Immature natural killer cell (primary cell): Measurements from ENCODE around the gene CHRNB4. TPM values are rescaled to one million over a fixed set of nuclear protein-coding genes. Genes with fewer than 3 reads are reported as not detected.

Experiments
- DNase-seq, 3 donors: peaks; one replicate each; pipeline ENCODE4 v3.0.0; 2022; ENCODE audit warnings: mixed read lengths in 1 of 3
- H3K27ac Mint-ChIP-seq, 6 donors: one replicate each; pipeline ENCODE4 v1.8.0; 2020; ENCODE audit warnings: mixed read lengths in 6 of 6, mild to moderate bottlenecking in 5 of 6, inconsistent platforms in 4 of 6, moderate library complexity in 3 of 6
- H3K27me3 Mint-ChIP-seq, 3 donors: one replicate each; pipeline ENCODE4 v1.8.0; 2020 to 2021; ENCODE audit warnings: low read depth in 3 of 3, mild to moderate bottlenecking in 3 of 3, mixed read lengths in 3 of 3, moderate library complexity in 3 of 3, inconsistent platforms in 1 of 3
- H3K36me3 Mint-ChIP-seq, 3 donors: one replicate each; pipeline ENCODE4 v1.8.0; 2020; ENCODE audit warnings: mixed read lengths in 3 of 3, inconsistent platforms in 2 of 3, mild to moderate bottlenecking in 2 of 3
- H3K4me1 Mint-ChIP-seq, 2 donors: one replicate each; pipeline ENCODE4 v1.8.0; 2020; ENCODE audit warnings: inconsistent platforms in 2 of 2, mild to moderate bottlenecking in 2 of 2, mixed read lengths in 2 of 2, moderate library complexity in 1 of 2
- H3K4me3 Mint-ChIP-seq, 5 donors: one replicate each; pipeline ENCODE4 v1.8.0; 2020; ENCODE audit warnings: mild to moderate bottlenecking in 5 of 5, mixed read lengths in 5 of 5, inconsistent platforms in 3 of 5, moderate library complexity in 3 of 5
- H3K9me3 Mint-ChIP-seq, 6 donors: one replicate each; pipeline ENCODE4 v1.8.0; 2020; ENCODE audit warnings: mild to moderate bottlenecking in 6 of 6, mixed read lengths in 6 of 6, inconsistent platforms in 4 of 6, moderate library complexity in 3 of 6
- polyA plus RNA-seq, 3 donors: library from polyadenylated mRNA; unstranded; fragments of 300-500 nt; fragmentation: Illumina TruSeq; gene quantifications; one replicate each; pipeline ENCODE4 v1.2.3, GENCODE V29; 2021

The CHRNB4 gene
- polyA plus RNA-seq, 3 donors from 2014 or later, result not detected

DNA sequence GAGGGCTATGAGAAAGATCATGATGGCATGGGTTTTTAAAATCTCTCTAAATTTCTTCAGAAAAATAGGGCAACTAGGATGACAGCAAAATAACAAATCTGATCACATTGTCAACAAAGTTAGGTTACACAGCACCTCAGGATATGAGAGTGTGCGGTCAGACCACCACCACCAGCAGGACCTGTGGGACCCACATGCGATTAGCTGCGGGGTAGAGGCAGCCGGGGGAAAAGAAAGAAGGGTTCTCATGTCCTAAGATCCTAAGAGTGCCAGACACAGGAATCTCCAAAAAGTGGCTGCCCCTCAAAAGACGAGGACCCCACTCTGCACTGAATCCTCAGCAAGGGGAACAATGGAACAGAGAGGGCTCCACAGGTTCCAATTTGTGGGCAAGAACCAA is 35.8 kb downstream of the CHRNB4 start:
- Mint-ChIP-seq H3K4me3 (no peak overlapping the region), H3K27ac (no peak overlapping the region), H3K36me3 (no peaks in the 10 kb centered on the region), H3K4me1 (no peaks in the 10 kb centered on the region), H3K9me3 (no peaks in the 10 kb centered on the region), H3K27me3 (peaks cover 3 to 22% (median 7%) of the 10 kb centered on the region in 3 donors)
- no peak for DNase-seq

DNA sequence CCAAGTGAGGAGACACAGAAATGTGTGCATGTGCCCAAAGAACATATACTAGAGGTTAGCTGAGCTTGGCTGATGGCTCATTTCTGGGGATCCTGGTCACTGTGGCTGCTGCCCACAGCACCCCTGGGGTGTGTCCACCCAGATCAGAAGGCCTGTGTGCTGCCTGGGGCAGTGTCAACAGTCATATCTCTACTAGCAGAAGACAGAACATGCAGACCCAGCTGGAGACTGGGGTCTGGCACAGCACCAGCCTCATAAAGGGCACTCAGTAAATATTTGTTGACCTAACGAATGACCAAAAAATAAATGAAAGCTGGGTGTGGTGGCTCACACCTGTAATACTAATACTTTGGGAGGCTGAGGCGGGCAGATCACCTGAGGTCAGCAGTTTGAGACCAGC is 36.6 kb downstream of the CHRNB4 start:
- Mint-ChIP-seq H3K4me1 (no peaks in the 10 kb centered on the region), H3K4me3 (no peak overlapping the region), H3K9me3 (no peaks in the 10 kb centered on the region), H3K27me3 (peaks cover 3 to 17% (median 7%) of the 10 kb centered on the region in 3 donors), H3K36me3 (no peaks in the 10 kb centered on the region), H3K27ac (no peak overlapping the region)
- DNase-seq, result no peak

DNA sequence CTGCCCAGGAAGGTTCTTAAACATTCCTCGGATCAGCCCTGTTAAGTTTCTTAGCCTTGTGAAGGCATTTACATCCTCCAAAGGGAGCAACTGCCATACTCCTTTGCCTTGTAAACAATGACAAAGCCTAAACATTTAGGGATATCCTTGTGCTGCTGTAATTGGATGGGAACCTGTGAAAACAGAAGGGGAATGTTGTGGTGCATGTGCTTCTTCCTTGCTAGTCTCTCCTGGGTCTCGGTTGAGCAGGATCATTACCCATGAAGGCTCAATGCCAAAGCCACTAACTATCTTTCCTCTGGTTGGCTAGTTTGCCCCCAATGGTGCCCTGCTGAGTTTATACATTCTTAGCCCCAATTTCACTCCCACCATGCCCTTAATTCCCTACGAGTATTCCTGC is 37.5 kb downstream of the CHRNB4 start:
- Mint-ChIP-seq H3K4me3 (no peak overlapping the region), H3K9me3 (no peaks in the 10 kb centered on the region), H3K27ac (no peak overlapping the region), H3K4me1 (no peaks in the 10 kb centered on the region), H3K36me3 (no peaks in the 10 kb centered on the region), H3K27me3 (peaks cover 3 to 11% (median 7%) of the 10 kb centered on the region in 3 donors)
- no peak for DNase-seq

DNA sequence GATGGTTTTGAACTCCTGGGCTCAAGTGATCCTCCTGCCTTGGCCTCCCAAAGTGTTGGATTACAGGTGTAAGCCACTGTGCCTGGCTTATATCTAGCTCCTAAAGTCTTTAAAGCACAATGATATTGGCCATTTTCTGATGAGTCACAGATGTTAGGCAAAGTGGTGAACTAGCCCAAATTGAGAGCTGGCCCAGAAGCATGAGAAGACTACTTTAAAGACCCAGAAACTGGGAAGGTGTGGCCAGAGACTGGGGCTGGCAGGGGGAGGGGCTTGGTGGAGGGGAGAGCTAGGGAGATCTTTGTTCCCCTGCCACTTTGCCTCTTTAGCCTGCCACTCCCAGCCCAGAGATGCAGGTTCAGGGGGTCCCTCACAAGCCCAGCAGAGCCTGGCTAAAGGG is 41.8 kb downstream of the CHRNB4 start:
- Mint-ChIP-seq H3K4me3 (no peak overlapping the region), H3K4me1 (no peaks in the 10 kb centered on the region), H3K27ac (no peak overlapping the region), H3K27me3 (peaks cover 0 to 5% (median 2%) of the 10 kb centered on the region in 3 donors), H3K36me3 (no peaks in the 10 kb centered on the region), H3K9me3 (no peaks in the 10 kb centered on the region)
- no peak for DNase-seq

DNA sequence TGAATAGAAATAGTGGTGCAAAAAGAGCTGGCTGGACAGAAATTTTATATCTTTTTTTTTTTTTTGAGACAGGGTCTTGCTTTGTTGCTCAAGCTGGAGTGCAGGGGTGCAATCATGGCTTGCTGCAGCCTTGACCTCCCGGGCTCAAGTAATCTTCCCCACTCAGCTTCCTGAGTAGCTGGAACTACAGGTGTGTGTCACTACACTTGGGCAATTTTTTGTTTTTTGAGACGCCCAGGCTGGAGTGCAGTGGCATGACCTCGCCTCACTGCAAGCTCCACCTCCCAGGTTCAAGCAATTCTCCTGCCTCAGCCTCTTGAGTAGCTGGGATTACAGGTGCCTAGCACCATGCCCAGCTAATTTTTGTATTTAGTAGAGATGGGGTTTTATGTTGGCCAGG is 42.7 kb downstream of the CHRNB4 start:
- Mint-ChIP-seq H3K4me1 (no peaks in the 10 kb centered on the region), H3K27ac (no peak overlapping the region), H3K9me3 (no peaks in the 10 kb centered on the region), H3K4me3 (no peak overlapping the region), H3K36me3 (no peaks in the 10 kb centered on the region), H3K27me3 (peaks cover 0 to 5% (median 2%) of the 10 kb centered on the region in 3 donors)
- no peak for DNase-seq

DNA sequence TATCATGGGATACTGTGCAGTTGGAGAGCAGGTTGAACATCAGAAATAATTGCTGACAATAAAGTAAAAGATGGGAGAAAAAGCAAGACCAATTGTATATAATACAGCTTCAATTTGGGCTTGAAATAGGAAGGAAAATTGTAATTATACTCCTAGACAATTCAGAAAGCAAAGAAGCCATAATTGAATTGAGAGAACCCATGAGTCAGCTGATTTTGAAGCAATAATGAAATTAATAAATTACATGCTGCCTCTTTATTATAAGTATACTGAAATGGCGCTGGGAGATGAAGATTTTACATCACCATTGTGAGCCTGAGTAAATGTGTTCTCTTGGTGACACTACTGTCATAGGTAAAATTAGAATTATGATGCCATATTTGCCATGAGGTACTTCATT is 43.4 kb downstream of the CHRNB4 start:
- H3K4me3 Mint-ChIP-seq, result no peak overlapping the region
- no peaks in the 10 kb centered on the region for H3K4me1 Mint-ChIP-seq
- peaks cover 0 to 5% (median 2%) of the 10 kb centered on the region in 3 donors for H3K27me3 Mint-ChIP-seq
- no peak for DNase-seq
- no peak overlapping the region for H3K27ac Mint-ChIP-seq
- H3K36me3 Mint-ChIP-seq, result no peaks in the 10 kb centered on the region
- H3K9me3 Mint-ChIP-seq, result no peaks in the 10 kb centered on the region

DNA sequence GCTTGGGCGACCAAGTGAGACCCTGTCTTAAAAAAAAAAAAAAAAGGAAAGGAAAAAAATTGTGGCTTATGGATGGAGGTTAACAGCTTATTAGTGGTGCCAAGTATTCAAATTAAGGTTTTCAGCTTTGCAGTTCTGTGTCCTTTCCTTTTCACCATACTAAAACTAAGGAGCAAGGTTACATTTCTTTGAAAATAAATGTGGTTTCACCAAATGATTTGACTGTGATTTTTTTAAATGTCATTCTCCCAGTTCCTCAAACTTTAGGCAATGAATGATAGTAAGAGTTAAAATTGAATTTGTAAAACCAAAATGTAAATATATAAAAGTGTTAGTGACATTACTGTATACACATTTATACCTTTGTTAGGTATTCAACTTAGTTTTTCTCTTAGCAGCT is 66.1 kb downstream of the CHRNB4 start:
- no peak overlapping the region for H3K4me3 Mint-ChIP-seq
- H3K27me3 Mint-ChIP-seq, result peaks cover 0 to 1% (median 0%) of the 10 kb centered on the region in 3 donors
- H3K27ac Mint-ChIP-seq, result no peak overlapping the region
- no peak for DNase-seq
- no peaks in the 10 kb centered on the region for H3K36me3 Mint-ChIP-seq
- H3K9me3 Mint-ChIP-seq, result no peaks in the 10 kb centered on the region
- H3K4me1 Mint-ChIP-seq, result no peaks in the 10 kb centered on the region

Other genes with a start within 250 kb of the CHRNB4 start
- 10 to 100 TPM; 10.5 to 30.5 (median 13.8) TPM for gene IREB2, start 203.0 kb downstream of the CHRNB4 start, polyA plus RNA-seq
- gene HYKK, start 133.6 kb downstream of the CHRNB4 start, polyA plus RNA-seq, result under 1 TPM in 1 of 3 donors, not detected in 2; 0.31 TPM
- 100 to 1,000 TPM; 263 to 510 (median 315) TPM for gene PSMA4, start 100.8 kb downstream of the CHRNB4 start, polyA plus RNA-seq
- gene CHRNA5, start 75.7 kb downstream of the CHRNB4 start, polyA plus RNA-seq, result 1 to 10 TPM in 1 of 3 donors, under 1 TPM in 2; 0.53 to 1.4 (median 0.62) TPM
- gene CHRNA3, start 20.2 kb downstream of the CHRNB4 start, polyA plus RNA-seq, result not detected
- not detected for gene ADAMTS7, start 170.3 kb upstream of the CHRNB4 start, polyA plus RNA-seq
- gene MORF4L1, start 231.7 kb upstream of the CHRNB4 start, polyA plus RNA-seq, result 100 to 1,000 TPM; 235 to 280 (median 253) TPM